GM21367 (cell line): ENCODE measurements around the gene RPTOR.
"Not testable (repeated sequence)": the region's sequence is repeated elsewhere in the genome, so short reads cannot be mapped to it uniquely, and the experiment has no call there.

ENCODE experiments used
- ATAC-seq: cut with Tn5 transposase; IDR thresholded peaks from one replicate; pipeline ENCODE4 v1.9.1; 2021; ENCODE audit not compliant: unreplicated experiment

The RPTOR gene

DNA sequence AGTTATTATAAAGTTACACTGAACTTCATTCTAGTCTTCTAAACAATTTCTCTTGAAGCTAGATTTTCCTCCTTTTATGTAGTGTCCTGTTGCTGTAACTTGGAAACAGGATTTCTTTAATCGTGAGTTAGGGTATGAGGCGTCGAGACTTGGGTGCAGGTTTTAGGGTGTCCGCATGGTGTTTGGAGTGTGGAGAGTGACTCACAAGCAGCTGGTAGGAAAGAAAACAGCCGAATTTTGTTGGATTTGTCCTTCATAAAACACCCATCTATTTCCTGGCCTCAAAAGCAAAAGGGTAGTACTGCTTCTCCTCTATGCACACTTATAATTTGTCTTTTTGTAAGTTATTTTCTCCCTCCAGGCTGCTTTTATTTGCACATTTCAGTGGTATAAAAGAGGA, 1.6 kb downstream of the RPTOR start:
- no peak for ATAC-seq

DNA sequence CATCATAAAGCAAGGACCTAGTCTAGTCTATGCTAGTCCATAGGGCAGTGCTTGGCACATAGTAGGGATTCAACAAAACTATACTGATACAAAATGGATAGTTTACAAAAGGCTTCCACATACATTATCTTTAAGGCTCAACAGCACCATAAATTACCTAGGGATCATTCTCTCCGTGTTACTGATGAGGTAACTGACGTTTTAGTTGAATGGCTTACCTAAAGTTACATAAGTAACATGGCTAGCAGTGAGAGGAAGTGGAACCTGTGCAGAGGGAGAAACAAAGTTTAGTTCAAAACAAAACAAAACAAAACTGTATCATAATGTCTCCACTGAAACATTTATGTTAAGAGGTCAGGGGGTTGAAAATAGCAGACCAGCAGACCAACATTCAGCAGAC, 7.9 kb downstream of the RPTOR start:
- ATAC-seq = no peak

DNA sequence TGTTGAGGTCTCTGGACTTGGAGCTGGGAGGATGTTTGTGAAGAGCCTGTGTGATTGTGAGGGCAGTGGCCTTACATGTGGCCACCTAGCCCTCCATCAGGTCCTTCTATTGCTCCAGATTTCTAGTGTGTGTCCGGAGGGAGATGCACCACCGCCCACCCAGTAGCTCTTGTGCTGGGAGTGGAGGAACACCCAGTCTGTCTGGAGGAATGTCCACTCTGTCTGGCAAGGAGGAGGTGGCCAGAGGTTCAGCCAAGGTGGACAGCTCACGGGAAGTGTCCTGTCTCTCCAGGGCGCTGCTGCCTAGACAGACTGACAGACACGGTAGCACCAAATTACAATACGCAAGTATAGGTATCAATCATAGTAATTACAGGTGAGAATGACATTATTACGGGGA, 10.6 kb downstream of the RPTOR start:
- ATAC-seq = no peak

DNA sequence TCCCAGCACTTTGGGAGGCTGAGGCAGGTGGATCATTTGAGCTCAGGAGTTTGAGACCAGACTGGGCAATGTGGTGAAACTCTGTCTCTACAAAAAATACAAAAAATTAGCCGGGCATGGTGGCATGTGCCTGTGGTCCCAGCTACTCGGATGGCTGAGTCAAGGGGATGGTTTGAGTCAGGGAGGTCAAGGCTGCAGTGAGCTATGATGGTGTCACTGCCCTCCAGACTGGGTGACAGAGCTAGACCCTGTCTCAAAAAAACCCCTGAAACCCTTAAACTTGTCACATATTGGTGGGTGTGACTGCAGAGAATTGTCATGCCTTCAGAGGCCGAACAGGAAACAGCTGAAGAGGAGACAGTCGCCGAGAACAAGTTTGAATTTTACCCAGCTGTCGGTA, 13.4 kb downstream of the RPTOR start:
- ATAC-seq = no peak

DNA sequence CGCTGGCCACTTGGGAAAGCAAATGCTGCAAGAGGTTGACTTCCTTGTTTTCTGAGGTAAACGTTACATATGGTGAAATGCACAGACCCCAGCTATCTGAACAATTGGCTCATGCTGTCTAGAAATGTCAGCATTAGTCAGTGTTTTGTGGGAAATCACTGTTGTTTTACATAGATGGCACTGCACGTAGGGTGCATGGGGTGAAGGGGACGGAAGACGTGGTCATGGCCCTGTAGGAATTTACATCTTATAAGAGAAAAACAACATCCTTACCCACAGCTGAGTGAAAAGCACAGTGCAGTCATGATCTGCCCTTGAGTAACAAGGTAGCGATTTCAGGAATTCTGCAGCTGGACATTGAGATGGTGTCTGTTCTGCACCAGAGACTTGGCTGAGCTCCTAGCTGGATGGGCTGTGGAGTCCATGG, 15.2 kb downstream of the RPTOR start:
- no peak for ATAC-seq

DNA sequence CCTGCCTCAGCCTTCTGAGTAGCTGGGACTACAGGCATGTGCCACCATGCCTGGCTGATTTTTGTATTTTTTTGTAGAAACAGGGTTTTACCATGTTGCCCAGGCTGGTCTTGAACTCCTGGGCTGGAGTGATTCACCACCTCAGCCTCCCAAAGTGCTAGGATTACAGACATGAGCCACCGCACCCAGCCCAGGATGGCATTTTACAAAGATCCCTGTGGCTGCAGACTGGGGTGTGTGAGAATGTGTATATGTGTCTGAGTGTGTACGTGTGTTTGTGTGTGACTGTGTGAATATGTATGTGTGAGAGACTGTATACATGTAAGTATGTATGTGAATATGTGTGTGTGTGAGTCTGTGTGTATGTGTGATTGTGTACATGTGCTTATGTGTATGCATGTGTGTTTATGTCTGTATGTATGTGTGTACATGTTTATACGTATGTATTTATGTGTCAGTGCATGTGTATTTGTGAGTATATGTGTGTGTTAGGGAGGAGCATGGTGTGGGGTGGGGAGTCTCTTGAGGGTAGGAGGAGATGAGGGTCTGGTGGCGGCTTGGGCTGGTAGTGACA, 17.0 kb downstream of the RPTOR start:
- ATAC-seq = no peak

DNA sequence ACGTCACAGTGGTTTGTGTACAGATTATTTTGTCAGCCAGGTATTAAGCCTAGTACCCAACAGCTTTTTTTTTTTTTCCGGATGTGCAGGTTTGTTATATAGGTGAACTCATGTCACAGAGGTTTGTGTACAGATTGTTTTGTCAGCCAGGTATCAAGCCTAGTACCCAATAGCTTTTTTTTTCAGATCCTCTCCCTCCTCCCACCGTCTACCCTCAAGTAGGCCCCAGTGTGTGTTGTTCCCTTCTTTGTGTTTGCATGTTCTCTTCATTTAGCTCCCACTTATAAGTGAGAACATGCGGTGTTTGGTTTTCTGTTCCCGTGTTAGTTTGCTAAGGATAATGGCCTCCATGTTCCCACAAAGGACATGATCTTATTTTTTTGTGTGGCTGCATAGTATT, 19.9 kb downstream of the RPTOR start:
- ATAC-seq = no peak

DNA sequence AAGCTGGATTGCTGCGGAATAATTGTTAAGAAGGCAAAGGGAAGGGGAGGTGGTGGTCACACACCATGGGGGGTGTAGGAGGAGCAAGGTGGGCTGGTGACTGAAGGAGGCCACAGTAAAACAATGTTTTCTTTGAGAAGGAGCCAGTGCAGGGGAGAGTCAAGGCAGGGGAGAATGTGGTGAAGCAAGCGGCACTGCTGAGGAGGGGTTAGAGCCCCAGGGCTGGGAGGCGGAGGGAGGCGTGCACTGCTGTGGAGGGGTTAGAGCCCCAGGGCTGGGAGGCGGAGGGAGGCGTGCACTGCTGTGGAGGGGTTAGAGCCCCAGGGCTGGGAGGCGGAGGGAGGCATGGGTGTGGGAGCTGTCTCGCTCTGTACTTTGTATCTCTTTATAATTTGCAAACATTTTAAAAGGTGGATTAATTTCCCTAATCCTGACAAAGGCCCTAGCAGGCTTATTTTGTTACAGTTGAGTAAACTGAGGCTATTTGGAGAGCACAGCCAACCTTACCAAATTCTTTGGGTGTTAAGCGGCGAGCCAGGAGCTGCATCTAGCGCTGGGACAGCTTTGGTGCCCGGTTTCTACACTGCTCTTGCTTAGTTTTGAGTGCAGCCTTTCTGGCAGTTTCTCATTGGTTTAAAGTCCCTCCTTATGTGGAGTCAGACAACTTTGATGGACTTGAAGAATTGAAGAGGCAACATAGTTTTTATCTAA, 20.9 kb downstream of the RPTOR start:
- no peak for ATAC-seq

DNA sequence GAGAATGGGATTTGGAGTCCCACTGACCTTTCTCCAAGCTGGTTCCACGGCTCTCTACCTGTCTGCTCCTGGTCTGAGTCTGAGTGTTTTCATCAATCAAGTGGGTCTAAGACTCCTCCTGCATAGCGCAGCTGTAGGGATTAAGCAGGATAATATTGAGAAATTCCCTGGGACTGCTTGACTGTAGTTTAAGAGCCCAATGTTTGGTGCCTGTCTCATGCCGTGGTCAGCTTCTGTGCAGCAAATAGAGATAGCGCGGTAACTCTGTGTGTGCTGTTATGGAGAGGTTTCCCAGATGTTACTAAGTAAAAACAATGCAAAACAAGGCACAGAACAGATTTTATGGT, 21.4 kb downstream of the RPTOR start:
- no peak for ATAC-seq

DNA sequence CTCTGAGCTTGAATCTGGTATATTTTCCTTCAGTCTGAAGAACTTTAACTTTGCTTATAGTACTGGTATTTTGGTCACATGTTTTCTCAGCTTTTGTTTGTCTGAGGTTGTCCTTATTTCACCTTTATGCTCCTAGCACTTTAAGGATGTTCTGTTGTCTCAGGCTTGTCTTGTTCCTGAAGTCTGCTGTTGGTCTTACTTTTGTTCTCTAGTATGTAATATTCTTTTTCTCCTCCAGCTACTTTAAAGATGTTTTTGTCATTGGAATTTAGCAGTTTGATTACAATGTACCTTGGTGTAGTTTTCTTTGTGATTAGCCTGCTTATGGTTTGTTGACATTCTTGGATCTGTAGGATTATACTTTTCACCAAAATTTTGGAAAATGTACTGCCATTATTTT, 23.6 kb downstream of the RPTOR start:
- ATAC-seq = no peak

DNA sequence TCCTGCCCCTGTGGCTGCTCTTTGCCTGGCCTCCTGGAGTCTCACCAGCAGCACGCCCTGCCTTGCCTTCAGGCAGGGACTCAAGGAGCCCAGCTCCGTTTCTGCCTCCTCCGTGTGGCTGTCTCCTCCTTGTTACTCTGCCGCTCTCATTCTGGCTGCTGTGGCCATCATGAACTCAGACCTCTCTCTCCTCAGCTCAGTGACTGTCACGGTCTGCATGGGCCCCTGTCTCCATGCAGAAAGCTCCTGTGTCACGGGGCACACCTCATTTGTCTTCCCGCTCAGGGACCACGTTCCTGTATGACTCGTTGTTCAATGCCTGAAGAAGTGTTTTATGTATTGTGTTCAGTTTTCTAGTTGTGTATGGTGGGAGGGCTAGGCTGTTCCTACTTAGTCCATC, 25.3 kb downstream of the RPTOR start:
- ATAC-seq = no peak

DNA sequence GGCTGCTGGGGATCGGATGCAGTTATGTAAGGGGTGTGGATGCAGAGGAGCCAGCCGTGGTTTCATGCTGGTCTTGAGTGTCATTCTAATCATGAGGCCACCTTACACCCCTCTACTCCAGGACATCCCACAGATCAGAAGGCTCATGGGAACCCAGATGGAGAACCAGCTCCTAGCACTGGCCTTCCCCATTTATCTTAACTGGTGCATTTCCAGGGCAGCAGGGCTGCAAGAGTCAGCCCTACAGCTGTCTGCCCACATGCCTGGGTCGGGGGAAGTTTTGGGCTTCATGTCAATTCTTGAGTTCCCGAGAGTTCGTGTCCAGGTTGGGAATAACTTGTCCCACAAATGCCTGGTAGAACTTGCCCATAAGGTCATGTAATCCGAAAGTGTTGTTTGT, 29.1 kb downstream of the RPTOR start:
- no peak for ATAC-seq

DNA sequence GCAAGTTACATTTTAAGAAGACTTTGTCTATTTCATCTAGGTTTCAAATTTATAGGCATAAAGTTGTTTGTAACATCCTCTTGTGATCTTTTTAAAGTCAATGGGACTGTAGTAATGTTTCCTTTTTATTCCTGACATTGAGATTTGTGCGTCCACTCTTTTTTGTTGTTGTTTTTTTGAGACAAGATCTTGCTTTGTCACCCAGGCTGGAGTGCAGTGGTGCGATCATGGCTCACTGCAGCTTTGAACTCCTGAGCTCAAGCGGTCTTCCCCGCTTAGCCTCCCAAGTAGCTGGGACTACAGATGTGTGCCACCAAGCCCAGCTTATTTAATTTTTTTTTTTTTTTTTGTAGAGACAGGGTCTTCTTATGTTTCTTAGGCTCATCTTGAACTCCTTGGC, 29.9 kb downstream of the RPTOR start:
- no peak for ATAC-seq

DNA sequence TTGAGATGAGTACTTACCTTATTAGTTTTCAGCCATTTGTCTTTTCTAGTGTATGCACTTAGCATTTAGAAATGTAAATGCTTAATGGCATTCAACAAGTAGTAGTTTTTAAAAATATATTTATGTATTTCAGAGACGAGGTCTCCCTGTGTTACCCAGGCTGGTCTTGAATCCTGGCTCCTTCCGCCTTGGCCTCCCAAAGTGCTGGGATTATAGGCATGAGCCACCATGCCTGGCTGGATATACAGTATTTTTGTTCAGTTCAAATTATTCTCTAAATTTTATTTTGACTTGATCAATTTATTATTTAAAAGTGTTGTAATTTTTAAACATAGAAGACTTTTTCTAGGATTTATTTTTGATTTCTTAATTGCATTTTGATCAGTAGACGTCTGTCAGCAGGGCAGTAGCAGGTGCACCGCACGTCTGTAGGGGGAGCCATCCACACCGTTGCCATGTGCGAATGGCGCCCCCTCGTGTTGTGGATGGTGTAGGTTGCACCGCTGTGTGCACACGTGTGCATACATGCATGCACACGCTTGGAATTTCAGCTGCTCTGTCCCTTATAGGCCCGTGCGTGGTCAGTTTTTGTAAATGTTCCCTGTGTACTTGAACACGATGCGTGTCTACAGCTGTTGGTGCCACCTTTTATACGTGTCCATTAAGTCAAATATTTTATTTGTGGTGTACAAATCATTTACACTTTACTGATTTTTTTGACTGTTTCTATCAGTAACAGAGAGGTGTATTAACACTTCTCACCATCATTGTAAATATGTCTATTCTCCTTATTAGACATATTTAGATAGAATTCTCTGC, 30.6 kb downstream of the RPTOR start:
- no peak for ATAC-seq

DNA sequence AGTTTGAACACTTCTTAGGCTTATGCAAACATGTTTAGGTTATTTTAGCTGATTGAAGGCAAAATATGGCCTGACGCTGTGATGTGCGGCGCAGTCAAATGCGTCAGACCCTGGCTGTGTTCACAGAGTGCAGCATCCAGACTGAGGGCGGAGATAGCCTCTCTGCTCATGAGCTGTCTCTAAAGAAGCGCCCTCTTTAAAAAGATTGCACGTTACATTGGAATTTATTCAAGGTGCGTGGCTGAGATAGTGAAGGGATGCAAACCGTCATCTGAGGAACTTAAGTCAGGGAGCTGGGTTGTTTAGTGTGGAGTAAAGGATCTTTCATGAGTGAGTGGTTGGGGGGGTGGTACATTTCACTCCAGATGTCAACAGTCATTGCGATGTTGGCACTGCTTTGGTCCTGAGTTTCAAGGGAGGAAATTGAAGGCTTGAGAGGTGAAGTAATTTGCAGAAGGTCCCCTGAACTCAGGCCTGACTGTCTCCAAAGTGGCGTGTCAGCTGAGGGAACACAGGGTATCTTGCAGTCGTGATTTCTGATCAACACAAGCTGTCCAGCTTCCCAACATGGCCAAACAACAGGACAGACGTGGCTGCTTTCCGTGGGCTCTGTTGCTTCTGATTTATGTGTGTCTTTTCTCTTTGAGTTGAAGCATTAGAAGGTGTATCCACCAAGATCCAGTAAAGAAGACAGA, 33.4 kb downstream of the RPTOR start:
- ATAC-seq = no peak

DNA sequence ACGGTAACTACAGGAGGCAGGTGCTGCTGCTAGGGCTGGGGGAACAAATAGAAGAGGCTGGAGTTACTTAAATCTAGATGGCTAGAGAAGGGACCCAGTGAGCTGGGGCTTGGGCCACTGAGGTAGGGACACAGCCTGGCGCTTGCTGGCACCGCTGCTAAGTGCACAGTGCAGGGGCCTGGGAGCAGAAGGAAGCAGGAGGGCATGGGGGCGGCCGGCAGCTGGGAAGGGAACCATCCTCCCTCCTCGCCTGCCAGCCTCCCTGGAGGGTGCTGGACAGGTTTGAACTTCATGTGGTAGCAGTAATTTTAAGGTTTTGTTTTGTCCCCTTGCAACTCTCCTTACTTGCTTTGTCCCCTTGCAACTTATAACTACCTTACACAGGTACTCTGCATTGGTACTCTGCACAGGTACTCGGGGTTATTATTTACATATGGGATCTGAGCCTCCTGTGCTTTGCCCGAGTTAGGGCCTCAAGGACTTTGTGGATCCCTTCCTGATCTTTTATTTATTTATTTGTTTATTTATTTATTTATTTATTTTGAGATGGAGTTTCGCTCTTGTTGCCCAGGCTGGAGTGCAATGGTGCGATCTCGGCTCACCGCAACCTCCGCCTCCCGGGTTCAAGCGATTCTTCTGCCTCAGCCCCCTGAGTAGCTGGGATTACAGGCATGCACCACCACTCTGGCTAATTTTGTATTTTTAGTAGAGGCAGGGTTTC, 34.2 kb downstream of the RPTOR start:
- not testable (repeated sequence) for ATAC-seq

DNA sequence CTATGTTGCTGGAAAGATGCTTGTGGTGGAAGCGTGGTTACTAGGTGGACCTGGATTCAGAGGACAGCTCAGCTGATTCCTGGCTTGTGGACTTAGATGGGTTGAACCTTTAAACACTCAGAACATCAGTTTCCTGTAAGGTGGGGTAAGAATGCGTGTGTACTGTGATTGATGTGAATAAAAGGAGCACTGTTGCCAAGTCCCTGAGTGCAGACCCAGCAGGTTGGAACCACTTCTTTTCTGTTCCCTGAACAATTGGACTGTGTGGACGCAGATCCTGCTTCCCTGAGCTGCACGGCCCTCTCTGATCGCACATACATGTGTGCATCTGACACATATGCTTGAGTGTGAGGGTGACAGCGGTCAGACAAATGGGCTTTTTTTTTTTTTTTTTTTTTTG, 37.5 kb downstream of the RPTOR start:
- no peak for ATAC-seq

DNA sequence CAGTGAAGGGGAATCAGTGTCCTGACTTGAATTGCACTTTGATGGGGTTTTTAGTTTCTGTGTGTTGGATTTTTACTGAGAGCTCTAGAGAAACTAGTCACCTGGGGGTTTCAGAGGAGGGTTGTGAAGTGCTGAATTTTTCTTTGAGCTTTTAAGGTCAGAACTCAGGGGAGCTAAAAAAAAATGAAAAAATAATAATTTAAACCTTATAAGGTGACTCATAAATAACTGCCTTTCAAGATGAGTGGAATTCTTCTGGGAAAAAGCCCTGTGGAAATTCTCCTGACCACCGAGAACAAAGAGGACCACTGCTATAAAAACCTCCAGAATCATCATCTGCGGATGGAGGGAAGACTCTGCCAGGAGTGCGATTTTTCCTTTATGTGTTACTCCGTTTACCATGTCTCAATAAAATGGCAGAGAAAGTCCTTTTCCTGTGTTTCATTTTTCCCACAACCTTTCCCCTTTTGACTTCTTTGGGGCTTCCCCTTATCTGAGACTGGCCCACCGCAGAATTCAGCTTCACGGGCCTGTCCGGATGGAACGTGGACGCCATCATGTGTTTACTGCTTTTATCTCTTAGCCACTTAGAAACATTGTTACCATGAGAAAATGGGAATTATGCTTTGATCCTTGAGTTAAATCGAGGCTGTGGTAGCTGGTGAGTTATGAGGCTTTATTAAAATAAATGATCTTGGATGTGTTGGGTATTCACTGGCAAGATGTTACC, 39.7 kb downstream of the RPTOR start:
- no peak for ATAC-seq

DNA sequence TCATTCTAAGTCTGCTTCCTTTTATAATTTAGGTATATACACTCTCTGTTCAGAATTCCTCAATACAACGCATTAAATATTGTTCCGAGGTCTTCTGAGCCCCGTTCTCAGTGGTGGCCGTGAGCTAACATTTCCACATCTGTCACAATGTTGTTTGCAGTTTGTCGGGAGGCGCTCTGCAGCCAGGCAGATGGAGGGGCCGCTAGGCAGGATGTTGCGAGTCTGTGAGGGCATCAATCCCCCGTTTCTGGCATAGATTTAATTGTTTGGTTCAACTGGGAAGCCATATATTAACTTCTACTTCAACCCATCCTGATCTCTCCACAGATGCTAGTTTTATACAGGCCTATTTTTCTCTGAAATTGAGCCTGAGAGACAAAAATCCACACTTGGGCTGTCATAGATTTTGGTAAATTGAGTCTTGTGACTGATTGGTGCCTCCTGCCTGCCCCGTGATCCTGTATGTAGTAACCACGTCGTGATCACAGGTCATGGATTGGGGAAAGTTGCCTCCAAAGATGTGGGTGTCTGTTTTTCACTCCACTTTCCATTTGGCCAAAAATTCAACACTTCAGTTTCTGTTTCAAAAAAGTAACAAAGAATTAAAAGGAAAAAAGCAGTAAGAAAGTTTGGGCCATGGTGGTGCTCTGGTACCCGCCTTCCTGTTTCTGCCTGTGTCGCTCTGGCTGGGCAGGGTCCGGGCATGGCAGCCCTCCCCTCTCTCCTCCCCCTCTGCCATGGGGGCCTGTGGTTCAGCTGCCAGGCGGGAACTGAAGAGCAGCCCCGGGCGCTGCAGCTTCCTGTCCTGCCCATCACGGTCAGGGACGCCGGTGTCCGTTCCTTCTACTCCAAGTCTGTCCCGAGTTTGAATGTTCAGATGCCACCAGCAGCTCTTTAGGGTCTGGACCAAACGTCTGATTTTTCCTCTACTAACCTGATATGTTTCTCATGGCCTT, 41.5 kb downstream of the RPTOR start:
- no peak for ATAC-seq
